ENCODE results near the gene GPC3.

GPC3 gene

DNA sequence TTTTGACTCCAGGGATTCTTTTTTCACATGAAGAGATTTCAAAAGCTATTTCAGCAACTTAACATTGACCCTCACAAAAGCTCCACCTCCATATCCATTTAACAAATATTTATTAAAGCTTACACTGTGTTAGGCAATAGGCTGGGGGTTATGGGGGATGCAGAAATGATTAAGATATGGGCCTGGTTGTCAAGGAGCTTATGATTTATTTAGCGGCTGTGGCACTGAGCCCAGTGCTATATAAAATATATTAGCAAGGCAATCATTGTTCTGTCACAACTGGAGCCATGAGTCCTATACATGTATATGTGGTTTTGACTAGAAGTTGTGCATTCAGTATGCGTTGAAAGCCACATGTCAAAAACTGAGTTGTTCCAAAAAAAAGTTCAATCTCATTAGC is 131.1 kb downstream of the GPC3 start:
- Mint-ChIP-seq H3K27me3 (peaks cover 41% of the 10 kb centered on the region), H3K36me3 (ENCODE audit: low read depth) (no peaks in the 10 kb centered on the region), H3K9me3 (no peaks in the 10 kb centered on the region), H3K4me3 (no peak overlapping the region), H3K4me1 (ENCODE audit: low read depth) (no peaks in the 10 kb centered on the region), H3K27ac (no peak overlapping the region)
- DNase-seq, result no peak

DNA sequence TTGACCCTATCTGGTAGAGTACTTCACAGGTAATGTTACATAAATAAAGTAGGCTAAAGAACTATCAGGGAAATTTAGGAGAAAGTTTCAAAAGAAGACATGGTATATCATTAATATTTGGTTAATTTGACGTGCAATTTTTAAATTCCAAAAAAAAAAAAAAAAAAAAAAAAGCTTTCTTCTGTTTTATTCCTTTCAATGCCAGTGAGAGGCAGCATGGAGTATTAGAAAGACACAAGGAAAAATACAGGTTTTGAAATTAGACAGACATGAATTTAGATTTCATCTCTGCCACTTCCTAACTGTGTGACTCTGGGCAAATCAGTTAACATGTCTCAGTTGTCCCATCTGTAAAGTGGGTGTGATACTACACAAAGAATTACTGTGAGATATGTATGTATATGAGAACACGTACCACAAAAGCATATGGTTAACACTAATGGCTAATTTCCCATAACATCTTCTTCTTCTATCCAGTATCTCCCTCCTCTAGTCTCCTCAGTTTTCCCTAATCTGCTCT is 132.5 kb downstream of the GPC3 start:
- H3K4me1 Mint-ChIP-seq (ENCODE audit: low read depth), result no peaks in the 10 kb centered on the region
- H3K9me3 Mint-ChIP-seq, result no peaks in the 10 kb centered on the region
- no peak overlapping the region for H3K4me3 Mint-ChIP-seq
- H3K36me3 Mint-ChIP-seq (ENCODE audit: low read depth), result no peaks in the 10 kb centered on the region
- no peak overlapping the region for H3K27ac Mint-ChIP-seq
- H3K27me3 Mint-ChIP-seq, result peaks cover 34% of the 10 kb centered on the region
- no peak for DNase-seq

DNA sequence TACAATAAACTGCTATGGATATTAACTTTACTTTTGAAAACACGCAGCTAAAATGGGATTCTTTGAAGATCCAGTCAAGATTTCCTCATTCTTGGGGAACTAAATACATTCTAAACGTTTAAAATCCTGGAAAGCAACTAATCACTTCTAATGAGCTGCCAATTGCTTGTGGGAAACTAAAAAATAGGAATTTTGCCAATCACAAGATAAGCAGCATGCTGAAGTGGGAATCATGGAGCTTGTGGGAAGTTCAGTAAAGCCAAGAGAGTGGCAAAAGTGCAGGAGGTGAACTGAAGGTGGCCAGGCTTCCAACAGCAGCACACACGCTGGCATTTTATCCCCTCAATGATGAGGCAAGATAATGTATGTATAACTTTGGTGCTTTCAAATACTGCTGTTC is 133.0 kb downstream of the GPC3 start:
- Mint-ChIP-seq H3K27ac (no peak overlapping the region), H3K4me3 (no peak overlapping the region), H3K27me3 (peaks cover 32% of the 10 kb centered on the region), H3K36me3 (ENCODE audit: low read depth) (no peaks in the 10 kb centered on the region), H3K4me1 (ENCODE audit: low read depth) (no peaks in the 10 kb centered on the region), H3K9me3 (no peaks in the 10 kb centered on the region)
- no peak for DNase-seq

DNA sequence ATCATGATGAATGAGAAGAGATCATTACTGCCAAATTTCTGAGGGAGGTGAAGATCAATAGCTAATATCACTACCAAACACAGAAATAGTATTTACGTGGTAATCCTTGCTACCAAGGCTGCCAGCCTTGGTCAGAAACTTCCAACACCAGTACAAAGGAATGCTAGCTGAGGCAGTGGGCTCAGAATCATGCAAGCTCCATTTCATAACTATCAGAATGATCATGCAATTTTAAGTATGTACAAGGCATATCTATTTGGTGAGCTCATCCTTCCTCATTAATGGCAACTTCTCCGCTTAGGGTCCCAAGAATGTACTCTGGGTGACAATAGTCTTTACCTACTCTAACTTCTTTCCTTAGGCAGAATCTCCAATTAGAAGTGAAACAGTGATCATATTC is 135.0 kb downstream of the GPC3 start:
- no peak for DNase-seq
- H3K4me3 Mint-ChIP-seq, result no peak overlapping the region
- H3K27ac Mint-ChIP-seq, result no peak overlapping the region
- H3K9me3 Mint-ChIP-seq, result no peaks in the 10 kb centered on the region
- peaks cover 35% of the 10 kb centered on the region for H3K27me3 Mint-ChIP-seq
- no peaks in the 10 kb centered on the region for H3K36me3 Mint-ChIP-seq (ENCODE audit: low read depth)
- peaks cover 1% of the 10 kb centered on the region for H3K4me1 Mint-ChIP-seq (ENCODE audit: low read depth)

DNA sequence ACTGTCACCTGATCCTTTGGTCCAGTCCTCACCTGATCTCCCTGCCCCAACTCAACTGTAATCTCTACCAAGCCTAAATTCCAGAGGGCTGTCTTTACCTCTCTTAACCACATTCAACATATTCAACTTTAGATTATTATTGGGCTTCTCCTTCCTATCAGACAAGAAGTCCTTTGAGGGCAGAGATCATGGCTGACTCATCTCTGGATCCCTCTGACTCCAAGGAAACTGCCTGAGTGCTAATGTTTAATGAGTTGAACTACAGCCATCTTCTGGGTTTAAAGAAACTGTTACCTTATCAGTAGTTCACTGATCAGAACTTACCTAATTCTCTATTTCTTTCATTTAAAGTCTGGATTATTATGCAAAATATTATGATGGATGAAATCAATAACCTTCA is 135.7 kb downstream of the GPC3 start:
- Mint-ChIP-seq H3K4me3 (no peak overlapping the region), H3K27ac (no peak overlapping the region), H3K4me1 (ENCODE audit: low read depth) (peaks cover 1% of the 10 kb centered on the region), H3K36me3 (ENCODE audit: low read depth) (no peaks in the 10 kb centered on the region), H3K27me3 (peaks cover 35% of the 10 kb centered on the region), H3K9me3 (no peaks in the 10 kb centered on the region)
- DNase-seq, result no peak

DNA sequence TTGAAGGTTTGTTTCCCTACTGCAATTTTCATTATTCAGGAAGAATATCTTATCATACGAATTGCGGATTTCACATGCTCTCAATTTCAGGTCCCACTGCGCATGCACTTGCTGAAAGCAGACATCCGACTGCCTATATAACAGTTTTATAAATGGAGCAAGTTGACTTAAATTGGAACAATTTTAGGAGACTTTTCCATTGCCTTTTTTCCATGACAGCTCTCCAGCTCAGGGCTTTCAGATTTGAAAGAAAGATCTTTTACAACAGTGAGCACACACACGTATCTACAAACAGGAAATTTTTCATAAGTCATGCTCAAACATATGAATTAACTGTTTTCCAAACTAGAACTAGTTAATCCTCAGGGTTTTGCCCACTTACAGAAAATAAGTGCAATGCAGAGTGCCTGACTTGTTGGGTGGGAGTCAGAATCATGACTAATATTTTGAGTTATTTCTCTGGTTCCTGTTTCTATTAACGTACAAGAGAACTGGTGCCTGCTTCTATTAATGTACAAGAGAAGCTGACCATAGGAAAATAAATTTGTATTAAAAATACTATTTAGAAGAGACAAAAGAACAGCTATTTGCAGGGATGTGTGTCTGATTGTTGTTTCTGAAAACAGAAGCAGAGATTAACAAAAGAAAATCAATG is 137.9 kb downstream of the GPC3 start:
- Mint-ChIP-seq H3K27ac (no peak overlapping the region), H3K9me3 (no peaks in the 10 kb centered on the region), H3K27me3 (peaks cover 33% of the 10 kb centered on the region), H3K4me1 (ENCODE audit: low read depth) (peaks cover 1% of the 10 kb centered on the region), H3K4me3 (no peak overlapping the region), H3K36me3 (ENCODE audit: low read depth) (no peaks in the 10 kb centered on the region)
- no peak for DNase-seq

DNA sequence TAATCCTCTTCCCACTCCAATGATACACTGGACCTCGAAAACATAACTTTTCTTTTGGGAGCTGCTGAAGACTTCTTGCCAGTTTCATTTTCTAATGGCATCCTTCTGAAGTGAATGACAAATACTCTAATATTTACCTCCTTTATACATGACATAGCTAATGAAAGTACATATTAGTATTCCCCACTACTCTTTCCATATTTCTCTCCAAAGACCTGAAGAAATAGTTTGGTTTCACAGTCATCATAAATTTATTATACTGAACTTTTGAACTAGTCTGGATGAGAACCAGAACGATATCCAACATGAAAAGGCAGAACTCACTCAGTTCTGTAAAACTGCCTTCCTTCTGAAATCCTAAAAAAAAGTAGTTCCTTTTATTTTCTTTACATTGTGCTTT is 139.1 kb downstream of the GPC3 start:
- H3K27me3 Mint-ChIP-seq, result peaks cover 33% of the 10 kb centered on the region
- H3K9me3 Mint-ChIP-seq, result no peaks in the 10 kb centered on the region
- peaks cover 1% of the 10 kb centered on the region for H3K4me1 Mint-ChIP-seq (ENCODE audit: low read depth)
- H3K4me3 Mint-ChIP-seq, result no peak overlapping the region
- H3K27ac Mint-ChIP-seq, result no peak overlapping the region
- no peaks in the 10 kb centered on the region for H3K36me3 Mint-ChIP-seq (ENCODE audit: low read depth)
- no peak for DNase-seq

DNA sequence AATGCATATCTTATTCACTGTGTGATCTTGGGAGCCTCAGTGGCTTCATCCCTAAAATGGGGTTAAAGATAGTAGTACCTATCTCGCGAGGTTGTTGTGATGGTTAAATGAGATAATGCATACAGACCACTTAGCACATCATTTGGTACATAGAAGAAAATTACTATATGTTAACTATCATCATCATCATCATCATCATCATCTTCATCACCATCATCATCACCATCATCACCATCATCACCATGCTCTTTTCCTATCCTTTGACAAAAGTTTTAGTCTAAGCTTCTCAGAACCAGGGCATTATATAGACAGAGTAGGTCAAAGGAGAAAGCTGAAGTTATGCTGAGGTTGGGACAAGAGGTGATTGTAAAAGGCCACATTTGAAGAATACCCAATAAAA is 145.0 kb downstream of the GPC3 start:
- Mint-ChIP-seq H3K4me1 (ENCODE audit: low read depth) (no peaks in the 10 kb centered on the region), H3K27ac (no peak overlapping the region), H3K27me3 (peaks cover 22% of the 10 kb centered on the region), H3K9me3 (no peaks in the 10 kb centered on the region), H3K4me3 (no peak overlapping the region), H3K36me3 (ENCODE audit: low read depth) (no peaks in the 10 kb centered on the region)
- DNase-seq, result no peak

DNA sequence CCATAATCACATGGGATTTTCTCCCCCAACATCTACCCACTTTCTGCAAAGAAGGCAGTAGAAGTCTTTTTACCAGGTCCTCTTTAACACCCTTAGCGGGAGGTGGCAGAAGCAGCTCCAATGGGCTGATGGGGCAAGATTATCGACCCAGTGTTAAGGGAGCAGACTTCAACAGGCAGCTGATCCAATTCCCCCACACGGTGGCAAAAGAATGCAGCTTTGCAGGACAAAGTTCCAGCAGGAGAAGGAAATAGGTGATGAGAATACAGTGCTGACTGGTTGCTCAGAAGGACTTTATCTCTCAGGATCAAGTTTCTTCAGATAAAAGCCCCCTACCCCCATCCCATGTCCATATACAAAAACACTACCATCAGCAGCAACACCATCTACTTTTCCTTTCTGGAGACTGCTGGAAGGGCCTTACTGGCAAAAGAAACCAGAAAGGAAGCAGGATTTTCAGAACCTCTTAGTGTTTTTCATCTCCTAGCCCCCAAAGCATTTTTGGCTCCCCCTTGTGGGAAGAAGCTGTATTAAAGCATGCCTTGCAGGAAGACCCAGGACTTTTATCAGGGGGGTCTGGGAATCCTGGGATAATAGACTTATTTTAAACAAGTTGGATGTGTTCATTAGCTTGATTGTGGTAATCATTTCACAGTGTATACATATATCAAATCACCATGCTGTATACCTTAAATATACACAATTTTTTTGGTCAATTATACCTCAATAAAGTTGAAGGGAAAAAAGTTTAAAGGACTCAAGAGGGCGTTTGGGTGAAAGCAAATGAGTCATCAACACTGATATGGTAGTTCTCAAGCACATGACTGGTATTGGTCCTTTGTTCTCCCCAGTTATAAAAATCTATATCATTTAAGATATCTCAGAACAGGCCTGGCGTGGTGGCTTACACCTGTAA is 146.4 kb downstream of the GPC3 start:
- Mint-ChIP-seq H3K9me3 (no peaks in the 10 kb centered on the region), H3K27me3 (peaks cover 22% of the 10 kb centered on the region), H3K4me1 (ENCODE audit: low read depth) (no peaks in the 10 kb centered on the region), H3K4me3 (no peak overlapping the region), H3K36me3 (ENCODE audit: low read depth) (no peaks in the 10 kb centered on the region), H3K27ac (no peak overlapping the region)
- DNase-seq, result no peak

DNA sequence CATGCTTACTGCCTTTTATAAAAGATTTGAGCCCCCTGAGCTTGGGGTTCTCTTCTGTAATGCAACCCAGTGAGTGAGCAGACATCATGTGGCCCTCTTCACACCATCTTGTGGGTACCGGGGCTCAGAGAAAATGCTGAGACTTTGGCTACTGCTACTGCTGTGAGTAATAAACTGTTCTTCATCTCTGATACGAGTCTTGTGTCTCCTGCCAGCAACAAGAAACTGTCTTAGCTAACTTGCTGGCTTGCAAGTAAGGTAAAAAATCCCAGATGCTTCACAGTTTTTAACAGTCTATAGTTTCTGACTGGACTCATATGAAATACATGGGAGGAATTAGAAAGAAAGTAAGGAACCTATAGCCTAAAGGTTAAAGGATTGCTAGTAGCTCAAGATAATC is 148.3 kb downstream of the GPC3 start:
- Mint-ChIP-seq H3K4me1 (ENCODE audit: low read depth) (no peaks in the 10 kb centered on the region), H3K27ac (no peak overlapping the region), H3K9me3 (no peaks in the 10 kb centered on the region), H3K4me3 (no peak overlapping the region), H3K27me3 (peaks cover 16% of the 10 kb centered on the region), H3K36me3 (ENCODE audit: low read depth) (no peaks in the 10 kb centered on the region)
- no peak for DNase-seq

DNA sequence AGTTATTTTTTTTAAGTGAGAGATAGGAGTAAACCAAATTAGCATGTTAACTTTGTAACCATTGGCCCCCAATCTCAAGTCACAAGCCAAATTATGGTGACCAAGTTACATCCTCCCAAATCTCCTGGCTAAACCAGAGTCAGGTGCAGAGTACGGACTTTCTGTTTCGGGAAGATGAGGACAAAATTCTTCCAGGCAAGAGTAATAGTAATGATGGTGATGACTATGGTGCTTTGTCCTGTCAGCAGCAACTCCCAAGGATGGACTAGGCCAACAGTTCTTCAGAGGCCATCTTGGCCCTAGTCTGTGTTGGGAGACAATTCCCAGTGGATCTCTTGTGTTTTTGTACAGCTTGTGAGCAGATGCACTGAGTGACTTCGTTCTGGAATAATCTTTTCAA is 148.8 kb downstream of the GPC3 start:
- no peaks in the 10 kb centered on the region for H3K4me1 Mint-ChIP-seq (ENCODE audit: low read depth)
- no peaks in the 10 kb centered on the region for H3K36me3 Mint-ChIP-seq (ENCODE audit: low read depth)
- no peak overlapping the region for H3K4me3 Mint-ChIP-seq
- no peak overlapping the region for H3K27ac Mint-ChIP-seq
- DNase-seq, result no peak
- H3K9me3 Mint-ChIP-seq, result no peaks in the 10 kb centered on the region
- peaks cover 16% of the 10 kb centered on the region for H3K27me3 Mint-ChIP-seq

DNA sequence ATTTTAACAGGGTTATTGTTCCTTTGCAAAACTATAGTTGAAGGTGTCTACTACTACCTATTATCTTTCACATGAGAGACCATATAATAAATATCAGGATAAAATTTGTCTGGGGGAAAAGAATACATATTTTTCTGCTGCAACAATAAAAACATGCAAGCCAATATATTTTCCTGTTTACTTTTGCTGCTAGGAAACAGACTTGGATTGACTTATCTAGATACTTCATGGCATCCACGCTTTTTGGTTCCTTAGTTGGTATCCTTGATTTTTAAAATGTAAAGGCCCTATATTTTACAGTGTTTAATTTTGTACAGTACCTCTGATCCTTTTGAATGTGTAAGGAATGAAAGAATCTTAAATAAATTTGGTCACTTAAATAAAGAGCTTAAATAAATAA is 150.6 kb downstream of the GPC3 start:
- no peaks in the 10 kb centered on the region for H3K4me1 Mint-ChIP-seq (ENCODE audit: low read depth)
- no peak overlapping the region for H3K27ac Mint-ChIP-seq
- H3K36me3 Mint-ChIP-seq (ENCODE audit: low read depth), result no peaks in the 10 kb centered on the region
- no peak for DNase-seq
- peaks cover 19% of the 10 kb centered on the region for H3K27me3 Mint-ChIP-seq
- H3K4me3 Mint-ChIP-seq, result no peak overlapping the region
- no peaks in the 10 kb centered on the region for H3K9me3 Mint-ChIP-seq

DNA sequence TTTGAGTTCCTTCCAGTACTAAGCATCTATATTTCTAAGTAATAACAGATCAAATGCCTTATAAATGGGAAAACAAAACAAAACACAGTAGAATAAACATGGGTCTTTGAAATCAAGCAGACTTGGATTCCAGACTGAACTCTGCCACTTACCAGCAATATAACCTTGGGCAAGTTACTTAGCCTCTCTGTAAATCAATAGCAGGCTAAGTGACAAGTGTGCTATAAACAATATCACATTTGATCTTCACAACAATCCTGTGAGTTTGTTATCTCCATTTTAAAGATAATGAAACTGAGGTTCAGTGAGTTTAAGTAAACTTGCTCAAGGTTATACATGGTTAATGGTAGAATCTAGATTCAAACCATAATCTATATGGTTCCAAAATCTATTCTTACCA is 165.8 kb downstream of the GPC3 start:
- no peak overlapping the region for H3K4me3 Mint-ChIP-seq
- no peaks in the 10 kb centered on the region for H3K4me1 Mint-ChIP-seq (ENCODE audit: low read depth)
- no peaks in the 10 kb centered on the region for H3K9me3 Mint-ChIP-seq
- no peaks in the 10 kb centered on the region for H3K36me3 Mint-ChIP-seq (ENCODE audit: low read depth)
- H3K27me3 Mint-ChIP-seq, result peaks cover 35% of the 10 kb centered on the region
- H3K27ac Mint-ChIP-seq, result no peak overlapping the region
- DNase-seq, result no peak

DNA sequence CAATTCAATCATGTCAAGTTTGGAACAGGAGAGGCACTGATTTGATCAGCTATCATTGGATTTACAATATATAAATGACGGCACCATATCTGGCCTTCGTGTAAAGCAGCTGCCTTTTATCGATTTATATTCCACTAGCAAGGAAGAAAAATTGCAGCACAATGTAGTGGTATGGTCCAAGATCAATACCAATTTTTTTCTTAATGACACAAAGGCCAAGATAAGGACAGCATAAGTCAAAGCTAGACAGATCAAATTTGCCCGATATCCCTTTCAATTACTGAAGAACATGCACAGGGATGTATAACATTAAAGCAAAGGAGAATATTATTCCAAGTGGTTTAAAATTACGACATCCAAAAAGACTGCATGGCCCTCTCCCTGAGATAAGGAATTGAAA is 167.4 kb downstream of the GPC3 start:
- no peaks in the 10 kb centered on the region for H3K36me3 Mint-ChIP-seq (ENCODE audit: low read depth)
- DNase-seq, result no peak
- H3K9me3 Mint-ChIP-seq, result no peaks in the 10 kb centered on the region

DNA sequence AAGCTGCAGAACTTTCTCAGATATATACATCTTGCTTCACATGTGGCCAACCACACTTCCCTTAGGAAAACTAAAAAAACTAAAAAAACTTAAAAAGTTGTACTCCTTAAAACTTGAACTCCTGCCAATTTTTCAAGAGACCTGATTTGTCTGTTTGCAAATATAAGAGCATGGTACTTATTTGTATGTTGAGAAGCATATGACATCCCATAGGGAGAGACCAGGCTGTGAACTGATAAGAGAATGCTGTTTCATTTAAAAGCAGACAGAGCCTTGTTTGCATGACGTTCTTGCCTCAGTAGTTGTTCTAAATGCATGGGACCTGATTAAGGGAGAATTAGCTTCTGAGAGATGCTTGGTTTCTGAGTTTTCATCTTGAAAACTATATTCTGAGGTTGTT is 169.9 kb downstream of the GPC3 start:
- no peaks in the 10 kb centered on the region for H3K4me1 Mint-ChIP-seq (ENCODE audit: low read depth)
- peaks cover 37% of the 10 kb centered on the region for H3K27me3 Mint-ChIP-seq
- DNase-seq, result no peak
- no peaks in the 10 kb centered on the region for H3K36me3 Mint-ChIP-seq (ENCODE audit: low read depth)
- no peak overlapping the region for H3K4me3 Mint-ChIP-seq
- no peaks in the 10 kb centered on the region for H3K9me3 Mint-ChIP-seq
- H3K27ac Mint-ChIP-seq, result no peak overlapping the region

More for the DNA sequence above, 167.4 kb downstream of the GPC3 start:
- no peak overlapping the region for H3K4me3 Mint-ChIP-seq
- no peak overlapping the region for H3K27ac Mint-ChIP-seq
- no peaks in the 10 kb centered on the region for H3K4me1 Mint-ChIP-seq (ENCODE audit: low read depth)
- H3K27me3 Mint-ChIP-seq, result peaks cover 44% of the 10 kb centered on the region

All from activated T-cell treated with anti-CD3 and anti-CD28 coated beads, Interleukin-2, amount 50 U/mL, for 24 hours (primary cell).